Colonic mucosa (tissue), 4 donors: ENCODE data around the gene ZNF765. TPM values are rescaled to one million over a fixed set of nuclear protein-coding genes. Genes with fewer than 3 reads are reported as not detected.
"Not testable (repeated sequence)": the region's sequence is repeated elsewhere in the genome, so short reads cannot be mapped to it uniquely, and the experiment has no call there.

Experiments used
- DNase-seq: peaks from one replicate; pipeline ENCODE4 v3.0.0-alpha.2; 2020
- H3K27ac ChIP-seq: fragments of 200-600 bp; one replicate; pipeline ENCODE4 v1.8.0; 2021
- H3K27me3 ChIP-seq: fragments of 200-600 bp; one replicate; pipeline ENCODE4 v1.8.0; 2021
- H3K36me3 ChIP-seq: fragments of 200-600 bp; one replicate; pipeline ENCODE4 v1.8.0; 2021
- H3K4me1 ChIP-seq: fragments of 200-600 bp; one replicate; pipeline ENCODE4 v1.8.0; 2021; ENCODE audit warnings: mild to moderate bottlenecking
- H3K4me3 ChIP-seq: fragments of 200-600 bp; one replicate; pipeline ENCODE4 v1.8.0; 2021
- H3K9ac ChIP-seq, 2 donors: one replicate each; pipeline ENCODE4 v1.7.0; 2013; ENCODE audit warnings: control low read depth in 2 of 2, low read depth in 2 of 2, low read length in 2 of 2
- H3K9me3 ChIP-seq: fragments of 200-600 bp; one replicate; pipeline ENCODE4 v1.8.0; 2021
- intact Hi-C: fragments of 100-400 bp; cut with DNase I; formaldehyde crosslinking; loops from one replicate; pipeline ENCODE4 v1.14.1; 2022
- total RNA-seq, 2 donors: library from RNA; stranded (reverse); fragmentation: NEBNext Ultra II Directional in 1 of 2; extraction: Animal tissue kit (Norgen Biotek cat#: 25700) in 1 of 2; gene quantifications; one replicate each; pipeline ENCODE4 v1.2.1, GENCODE V29; 2021
- TF ChIP-seq, protein P1 (sequence below): fragments of 200-600 bp; IDR thresholded peaks from one replicate; pipeline ENCODE4 v1.8.0; 2022; ENCODE audit warnings: antibody characterized with exemption, mild to moderate bottlenecking
- donor health status: healthy.
- donor health status: DM: no; HTN: no; CAD: no.
- donor health status: DM: no; HTN: no; CAD: no.

ZNF765 gene
- total RNA-seq, 2 donors from 2014 or later, result 8.2 to 10.7 TPM

DNA sequence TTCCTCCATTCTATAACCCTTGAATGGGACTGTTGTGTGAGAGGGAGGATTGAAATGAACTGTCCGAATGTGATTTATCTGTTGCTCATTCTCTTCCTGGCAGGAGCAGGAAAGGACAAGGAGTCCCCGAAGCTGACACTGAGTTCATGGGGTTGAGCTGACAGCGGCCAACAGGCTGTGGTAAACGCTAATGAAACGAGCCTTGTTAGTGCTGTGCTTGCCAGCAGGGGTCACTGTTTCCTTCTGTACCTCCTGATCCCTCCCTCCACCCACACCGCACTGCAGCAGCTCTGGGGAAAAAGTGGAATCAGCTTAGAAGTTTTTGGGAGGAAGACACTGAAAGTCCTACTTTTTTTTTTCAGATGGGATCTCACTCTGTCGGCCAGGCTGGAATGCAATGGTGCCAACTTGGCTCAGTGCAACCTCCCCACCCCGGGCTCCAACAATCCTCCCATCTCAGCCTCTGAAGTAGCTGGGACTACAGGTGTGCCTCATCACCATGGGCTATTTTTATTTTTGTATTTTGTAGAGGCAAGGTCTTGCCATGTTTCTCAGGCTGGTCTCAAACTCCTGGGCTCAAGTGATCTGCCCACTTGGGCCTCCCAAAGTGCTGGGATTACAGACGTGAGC, 30.1 kb downstream of the ZNF765 start:
- no peaks in the 10 kb centered on the region for H3K9me3 ChIP-seq
- no peak overlapping the region for H3K27ac ChIP-seq
- TF ChIP-seq, protein P1, sequence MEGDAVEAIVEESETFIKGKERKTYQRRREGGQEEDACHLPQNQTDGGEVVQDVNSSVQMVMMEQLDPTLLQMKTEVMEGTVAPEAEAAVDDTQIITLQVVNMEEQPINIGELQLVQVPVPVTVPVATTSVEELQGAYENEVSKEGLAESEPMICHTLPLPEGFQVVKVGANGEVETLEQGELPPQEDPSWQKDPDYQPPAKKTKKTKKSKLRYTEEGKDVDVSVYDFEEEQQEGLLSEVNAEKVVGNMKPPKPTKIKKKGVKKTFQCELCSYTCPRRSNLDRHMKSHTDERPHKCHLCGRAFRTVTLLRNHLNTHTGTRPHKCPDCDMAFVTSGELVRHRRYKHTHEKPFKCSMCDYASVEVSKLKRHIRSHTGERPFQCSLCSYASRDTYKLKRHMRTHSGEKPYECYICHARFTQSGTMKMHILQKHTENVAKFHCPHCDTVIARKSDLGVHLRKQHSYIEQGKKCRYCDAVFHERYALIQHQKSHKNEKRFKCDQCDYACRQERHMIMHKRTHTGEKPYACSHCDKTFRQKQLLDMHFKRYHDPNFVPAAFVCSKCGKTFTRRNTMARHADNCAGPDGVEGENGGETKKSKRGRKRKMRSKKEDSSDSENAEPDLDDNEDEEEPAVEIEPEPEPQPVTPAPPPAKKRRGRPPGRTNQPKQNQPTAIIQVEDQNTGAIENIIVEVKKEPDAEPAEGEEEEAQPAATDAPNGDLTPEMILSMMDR, result peak; percentile 56
- no peak overlapping the region for H3K9ac ChIP-seq
- H3K27me3 ChIP-seq, result no peaks in the 10 kb centered on the region
- intact Hi-C loops, result loop anchor here (10.0 kb wide), 1 partner anchor 80 kb away; no protein-coding TSS in a partner anchor
- H3K4me3 ChIP-seq, result no peak overlapping the region
- H3K36me3 ChIP-seq, result no peaks in the 10 kb centered on the region
- peak; percentile 75 for DNase-seq
- H3K4me1 ChIP-seq, result no peaks in the 10 kb centered on the region

DNA sequence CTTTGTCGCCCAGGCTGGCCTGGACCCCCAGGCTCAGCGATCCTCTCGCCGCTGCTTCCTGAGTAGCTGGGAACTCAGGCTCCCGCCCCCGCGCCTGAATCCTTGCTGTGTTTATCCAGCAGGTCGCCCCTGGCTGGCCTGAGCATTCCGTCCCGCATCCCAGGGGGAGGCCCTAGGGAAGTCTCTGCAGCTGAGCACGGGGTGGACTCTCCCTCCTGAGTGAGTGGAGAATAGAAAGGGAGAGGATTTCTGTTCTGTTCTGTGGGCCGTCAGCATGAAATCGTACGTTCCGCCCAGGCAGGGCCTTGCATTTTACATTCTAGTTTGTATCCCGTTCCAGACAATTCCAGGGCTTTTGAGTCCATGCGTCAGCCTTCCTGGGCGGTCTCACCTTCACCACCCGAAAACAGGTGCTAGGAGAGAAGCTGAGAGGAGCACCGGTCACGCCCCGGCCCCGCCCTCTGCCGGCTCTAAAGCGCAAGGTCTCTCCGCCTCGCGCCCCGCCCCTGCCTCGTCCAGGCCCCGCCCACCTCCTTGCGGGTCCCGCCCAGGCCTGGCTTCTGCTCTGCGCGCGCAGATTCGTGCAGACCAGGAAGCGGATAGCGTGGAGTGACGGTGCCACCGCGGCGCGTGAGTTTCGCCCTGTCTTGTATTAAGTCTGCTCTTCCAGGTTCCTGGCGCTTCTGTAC, 36.6 kb downstream of the ZNF765 start, which contains the start of gene ZNF761:
ZNF761 (plus strand) TSS at position 586 of the 689 bp plus-strand sequence. CDS start 15,285 bp downstream, outside the sequence.
- intact Hi-C loops, result no loop called here
- H3K4me1 ChIP-seq, result no peaks in the 10 kb centered on the region
- H3K27me3 ChIP-seq, result no peaks in the 10 kb centered on the region
- no peaks in the 10 kb centered on the region for H3K36me3 ChIP-seq
- DNase-seq, result peak; percentile 99
- peak within 1 kb of the TSS; percentile 66 for H3K27ac ChIP-seq
- peak within 1 kb of the TSS; percentile 70 to 78 for H3K9ac ChIP-seq
- H3K4me3 ChIP-seq, result peak within 1 kb of the TSS; percentile 74
- no peaks in the 10 kb centered on the region for H3K9me3 ChIP-seq
- TF ChIP-seq, protein P1, result no peak

- TF ChIP-seq, protein P1, result no peak
- peak overlapping the region; percentile 70 to 78 for H3K9ac ChIP-seq
- no peaks in the 10 kb centered on the region for H3K9me3 ChIP-seq
- H3K4me1 ChIP-seq, result no peaks in the 10 kb centered on the region
- intact Hi-C loops, result no loop called here
- peak overlapping the region; percentile 74 for H3K4me3 ChIP-seq
- no peak for DNase-seq
- H3K27ac ChIP-seq, result peak overlapping the region; percentile 66
- no peaks in the 10 kb centered on the region for H3K27me3 ChIP-seq
- peaks cover 3% of the 10 kb centered on the region for H3K36me3 ChIP-seq
These were observed 37.2 kb downstream of the ZNF765 start for GRCh38 chr19:53432088-53432661.

- H3K4me3 ChIP-seq, DNase-seq, H3K4me1 ChIP-seq, H3K9me3 ChIP-seq, H3K27me3 ChIP-seq, intact Hi-C loops, H3K36me3 ChIP-seq, H3K27ac ChIP-seq, H3K9ac ChIP-seq: not testable (repeated sequence)
These were observed 48.9 kb downstream of the ZNF765 start for GRCh38 chr19:53443809-53444208.

DNA sequence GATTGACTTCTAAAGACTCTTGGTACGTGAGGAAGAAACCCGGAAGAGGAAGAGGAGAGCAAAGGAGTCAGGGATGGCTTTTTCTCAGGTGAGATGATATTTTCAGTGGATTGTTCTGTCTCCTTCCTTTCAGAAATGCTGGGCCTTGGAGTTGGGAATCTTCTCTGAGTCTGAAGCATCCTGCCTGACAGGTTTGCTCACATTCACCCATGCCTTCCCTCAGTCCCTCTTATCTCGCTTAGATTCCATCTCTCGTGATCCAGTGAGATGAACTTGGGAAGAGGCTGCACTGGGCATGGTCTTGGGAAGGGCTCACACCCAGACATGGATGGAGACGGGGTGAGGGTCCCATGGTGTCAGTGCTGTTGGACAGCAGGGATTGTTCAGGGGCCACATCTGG, 52.2 kb downstream of the ZNF765 start:
- DNase-seq, H3K27ac ChIP-seq, intact Hi-C loops, H3K27me3 ChIP-seq, H3K9me3 ChIP-seq, H3K4me1 ChIP-seq, H3K4me3 ChIP-seq, H3K9ac ChIP-seq, H3K36me3 ChIP-seq: not testable (repeated sequence)

GRCh38 chr19:53455828-53456227, 60.9 kb downstream of the ZNF765 start:
- DNase-seq, result no peak
- H3K9ac ChIP-seq, result no peak overlapping the region
- peaks cover 19% of the 10 kb centered on the region for H3K36me3 ChIP-seq
- H3K27ac ChIP-seq, result no peak overlapping the region
- intact Hi-C loops, result no loop called here
- TF ChIP-seq, protein P1, result no peak
- peaks cover 16% of the 10 kb centered on the region for H3K9me3 ChIP-seq
- no peak overlapping the region for H3K4me3 ChIP-seq
- H3K27me3 ChIP-seq, result no peaks in the 10 kb centered on the region
- H3K4me1 ChIP-seq, result no peaks in the 10 kb centered on the region

DNA sequence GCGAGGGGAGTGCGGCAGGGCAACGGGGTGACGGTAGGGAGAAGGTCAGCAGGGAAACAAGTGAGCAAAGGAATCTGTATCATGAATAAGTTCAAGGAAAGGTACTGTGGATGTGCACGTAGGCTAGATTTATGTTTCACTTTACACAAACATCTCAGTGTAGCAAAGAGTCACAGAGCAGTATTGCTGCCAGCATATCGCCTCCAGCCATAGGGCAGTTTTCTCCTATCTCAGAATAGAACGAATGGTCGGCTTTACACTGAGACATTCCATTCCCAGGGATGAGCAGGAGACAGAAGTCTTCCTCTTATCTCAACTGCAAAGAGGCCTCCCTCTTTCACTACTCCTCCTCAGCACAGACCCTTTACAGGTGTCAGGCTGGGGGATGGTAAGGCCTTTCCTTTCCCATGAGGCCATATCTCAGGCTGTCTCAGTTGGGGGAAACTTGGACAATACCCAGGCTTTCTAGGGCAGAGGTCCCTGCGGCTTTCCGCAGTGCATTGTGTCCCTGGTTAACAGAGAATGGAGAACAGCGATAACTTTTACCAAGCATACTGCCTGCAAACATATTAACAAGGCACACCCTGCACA, 65.3 kb downstream of the ZNF765 start:
- H3K27ac ChIP-seq, intact Hi-C loops, H3K27me3 ChIP-seq, DNase-seq, H3K4me3 ChIP-seq, H3K4me1 ChIP-seq, H3K36me3 ChIP-seq, H3K9ac ChIP-seq: not testable (repeated sequence)
- H3K9me3 ChIP-seq, result peaks cover 16% of the 10 kb centered on the region
